Activated naive CD4-positive, alpha-beta T cell treated with anti-CD3 and anti-CD28 coated beads for 36 hours (primary cell): Measurements from ENCODE around the gene PCSK2. TPM values are rescaled to one million over a fixed set of nuclear protein-coding genes. Genes with fewer than 3 reads are reported as not detected.

Experiments used
- CTCF ChIA-PET: fragments of 350-600 bp; sonication (Branson Sonifier 250); formaldehyde crosslinking; loops from one replicate; lab custom pipeline; 2021; ENCODE audit warnings: antibody characterized with exemption; lab: Charles Lee
- DNase-seq: peaks from one replicate; pipeline ENCODE4 v3.0.0-alpha.2; 2020
- H3K27ac Mint-ChIP-seq: one replicate; pipeline ENCODE4 v1.8.0; 2021; ENCODE audit warnings: mild to moderate bottlenecking, mixed read lengths
- H3K27me3 Mint-ChIP-seq: one replicate; pipeline ENCODE4 v1.8.0; 2021; ENCODE audit warnings: low read depth, mixed read lengths
- H3K36me3 Mint-ChIP-seq: one replicate; pipeline ENCODE4 v1.8.0; 2021; ENCODE audit warnings: low read depth, mixed read lengths
- H3K4me1 Mint-ChIP-seq: one replicate; pipeline ENCODE4 v1.8.0; 2021; ENCODE audit warnings: low read depth, mixed read lengths
- H3K4me3 Mint-ChIP-seq: one replicate; pipeline ENCODE4 v1.8.0; 2021; ENCODE audit warnings: mild to moderate bottlenecking, moderate library complexity, mixed read lengths
- H3K9me3 Mint-ChIP-seq: one replicate; pipeline ENCODE4 v1.8.0; 2021; ENCODE audit warnings: mixed read lengths
- intact Hi-C: fragments of 100-400 bp; cut with micrococcal nuclease; formaldehyde crosslinking; loops from one replicate; pipeline ENCODE4 v1.15.1; 2023
- total RNA-seq, 2 experiments: library from RNA; stranded (reverse); gene quantifications; one replicate each; pipeline ENCODE4 v1.2.3, GENCODE V29; 2021

PCSK2 gene
- total RNA-seq, 2 experiments from 2014 or later = not detected

DNA sequence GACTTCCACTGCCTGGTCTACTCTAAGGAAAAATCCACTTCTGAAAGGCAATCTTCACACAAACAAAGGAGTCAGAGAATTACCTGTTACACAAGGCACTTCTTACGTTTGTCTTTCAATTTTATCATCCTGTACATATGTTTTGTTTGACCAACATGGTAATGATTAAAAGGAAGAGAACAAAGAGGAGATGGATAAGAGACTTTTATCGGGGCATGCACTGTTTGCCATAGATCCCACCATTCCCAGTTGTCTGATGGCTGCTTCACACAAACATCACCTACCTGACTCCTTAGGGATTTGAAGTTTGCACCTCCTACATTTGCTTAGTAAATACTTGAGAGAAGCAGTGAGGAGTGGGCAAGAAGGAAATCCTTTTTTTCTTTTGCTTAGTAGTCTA is 217.3 kb downstream of the PCSK2 start:
- H3K27me3 Mint-ChIP-seq = peaks cover 21% of the 10 kb centered on the region
- no peak for DNase-seq
- H3K4me1 Mint-ChIP-seq = no peaks in the 10 kb centered on the region
- no peaks in the 10 kb centered on the region for H3K36me3 Mint-ChIP-seq
- intact Hi-C loops = no loop called here
- no peak overlapping the region for H3K4me3 Mint-ChIP-seq
- H3K27ac Mint-ChIP-seq = no peak overlapping the region
- H3K9me3 Mint-ChIP-seq = no peaks in the 10 kb centered on the region
- CTCF ChIA-PET = no interaction called here

DNA sequence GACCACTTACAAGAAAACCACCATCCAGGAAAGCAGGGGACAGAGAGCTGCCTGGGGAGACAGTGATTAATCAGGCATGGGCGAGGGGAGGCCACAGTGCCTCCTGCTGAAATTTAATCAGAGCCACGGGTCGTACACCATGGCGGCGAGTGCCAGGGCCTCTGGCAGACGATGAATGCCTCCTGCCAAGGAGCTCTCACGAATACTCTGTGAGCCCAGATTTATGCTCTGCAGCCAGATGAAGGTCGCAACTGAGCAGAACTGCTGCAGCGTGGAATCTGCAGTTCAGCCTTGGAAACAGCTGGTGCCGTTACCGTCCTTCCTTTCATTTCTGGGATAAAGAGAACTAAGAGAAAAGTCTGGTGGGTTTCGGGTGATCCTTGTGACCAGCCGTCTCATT is 218.7 kb downstream of the PCSK2 start:
- no peak overlapping the region for H3K4me3 Mint-ChIP-seq
- DNase-seq = no peak
- no peaks in the 10 kb centered on the region for H3K36me3 Mint-ChIP-seq
- intact Hi-C loops = no loop called here
- H3K4me1 Mint-ChIP-seq = no peaks in the 10 kb centered on the region
- H3K27me3 Mint-ChIP-seq = peaks cover 21% of the 10 kb centered on the region
- H3K27ac Mint-ChIP-seq = no peak overlapping the region
- CTCF ChIA-PET = interaction anchor here (1.7 kb wide), 1 partner anchor 13 kb away, joined by 5 read pairs; no protein-coding TSS in a partner anchor
- H3K9me3 Mint-ChIP-seq = no peaks in the 10 kb centered on the region

DNA sequence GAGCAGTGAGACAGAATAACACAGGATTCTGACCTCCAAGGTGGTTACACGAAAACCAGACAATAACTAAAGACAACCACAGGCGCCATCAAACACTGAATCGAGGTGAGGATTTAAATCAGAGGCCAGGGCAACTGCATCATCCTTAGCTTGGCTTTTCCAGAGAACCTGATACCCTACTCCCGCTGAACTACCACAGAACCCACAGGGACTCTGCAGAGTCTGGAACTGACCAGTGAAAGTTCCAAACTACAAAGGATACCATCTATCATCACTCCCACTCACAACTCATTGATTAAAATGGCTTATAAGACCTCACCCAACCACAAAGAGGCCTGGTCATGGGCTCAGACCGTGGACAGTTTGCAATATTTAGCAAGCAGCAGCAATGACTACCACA is 219.3 kb downstream of the PCSK2 start:
- no peak for DNase-seq
- CTCF ChIA-PET = interaction anchor here (1.7 kb wide), 1 partner anchor 14 kb away, joined by 5 read pairs; no protein-coding TSS in a partner anchor
- Mint-ChIP-seq H3K9me3 (no peaks in the 10 kb centered on the region), H3K36me3 (no peaks in the 10 kb centered on the region), H3K27ac (no peak overlapping the region), H3K27me3 (peaks cover 21% of the 10 kb centered on the region), H3K4me1 (no peaks in the 10 kb centered on the region), H3K4me3 (no peak overlapping the region)
- intact Hi-C loops = no loop called here

- intact Hi-C loops = no loop called here
- no peaks in the 10 kb centered on the region for H3K4me1 Mint-ChIP-seq
Observed at GRCh38 chr20:17448071-17448470, 221.2 kb downstream of the PCSK2 start.

DNA sequence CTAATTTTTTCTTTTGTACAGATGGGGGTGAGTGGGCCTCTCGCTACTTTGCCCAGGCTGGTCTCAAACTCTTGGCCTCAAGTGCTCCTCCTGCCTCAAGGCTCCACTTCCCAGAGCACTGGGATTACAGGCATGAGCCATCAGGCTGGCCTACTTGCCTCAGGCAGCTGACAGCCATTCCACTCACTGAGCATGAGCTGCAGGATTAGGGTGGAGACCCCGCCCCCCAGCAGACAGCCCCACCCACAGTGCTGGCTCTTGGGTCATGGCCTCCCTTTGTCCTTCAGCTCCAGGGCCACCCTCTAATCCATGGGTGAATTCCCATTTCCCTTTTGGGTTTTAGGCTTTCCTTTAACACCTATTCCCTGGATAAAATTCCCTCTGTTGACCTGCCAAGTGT is 222.2 kb downstream of the PCSK2 start:
- CTCF ChIA-PET = interaction anchor here (0.5 kb wide), 1 partner anchor 647 kb away, joined by 3 read pairs; no protein-coding TSS in a partner anchor

More at GRCh38 chr20:17448071-17448470, 221.2 kb downstream of the PCSK2 start:
- Mint-ChIP-seq H3K9me3 (no peaks in the 10 kb centered on the region), H3K36me3 (no peaks in the 10 kb centered on the region), H3K27me3 (peaks cover 29% of the 10 kb centered on the region), H3K27ac (no peak overlapping the region), H3K4me3 (no peak overlapping the region)
- CTCF ChIA-PET = no interaction called here
- DNase-seq = no peak

GRCh38 chr20:17452441-17452840 is 225.6 kb downstream of the PCSK2 start:
- Mint-ChIP-seq H3K4me3 (no peak overlapping the region), H3K9me3 (no peaks in the 10 kb centered on the region), H3K36me3 (no peaks in the 10 kb centered on the region), H3K27ac (no peak overlapping the region), H3K4me1 (no peaks in the 10 kb centered on the region), H3K27me3 (peaks cover 30% of the 10 kb centered on the region)
- CTCF ChIA-PET = interaction anchor here (0.6 to 1.5 kb wide), 2 partner anchors 20 to 706 kb away, joined by 3 to 9 read pairs; no protein-coding TSS in a partner anchor
- intact Hi-C loops = no loop called here
- DNase-seq = no peak

More for the DNA sequence above, 222.2 kb downstream of the PCSK2 start:
- H3K27ac Mint-ChIP-seq = no peak overlapping the region
- peaks cover 25% of the 10 kb centered on the region for H3K27me3 Mint-ChIP-seq
- H3K36me3 Mint-ChIP-seq = no peaks in the 10 kb centered on the region
- no peaks in the 10 kb centered on the region for H3K4me1 Mint-ChIP-seq
- no peak for DNase-seq
- H3K4me3 Mint-ChIP-seq = no peak overlapping the region
- H3K9me3 Mint-ChIP-seq = no peaks in the 10 kb centered on the region
- intact Hi-C loops = no loop called here

GRCh38 chr20:17453592-17453991 is 226.8 kb downstream of the PCSK2 start:
- Mint-ChIP-seq H3K4me1 (no peaks in the 10 kb centered on the region), H3K36me3 (no peaks in the 10 kb centered on the region), H3K27ac (no peak overlapping the region), H3K4me3 (peak overlapping the region; percentile 63), H3K27me3 (peaks cover 30% of the 10 kb centered on the region), H3K9me3 (no peaks in the 10 kb centered on the region)
- DNase-seq = no peak
- intact Hi-C loops = no loop called here
- CTCF ChIA-PET = interaction anchor here (0.8 to 1.5 kb wide), 2 partner anchors 21 to 650 kb away, joined by 3 to 9 read pairs; no protein-coding TSS in a partner anchor

GRCh38 chr20:17456279-17456678 is 229.4 kb downstream of the PCSK2 start:
- CTCF ChIA-PET = no interaction called here
- H3K27me3 Mint-ChIP-seq = peaks cover 29% of the 10 kb centered on the region
- no peaks in the 10 kb centered on the region for H3K9me3 Mint-ChIP-seq
- DNase-seq = no peak
- peaks cover 4% of the 10 kb centered on the region for H3K4me1 Mint-ChIP-seq
- no peak overlapping the region for H3K4me3 Mint-ChIP-seq
- H3K27ac Mint-ChIP-seq = no peak overlapping the region
- intact Hi-C loops = no loop called here
- H3K36me3 Mint-ChIP-seq = no peaks in the 10 kb centered on the region

GRCh38 chr20:17457079-17457478 is 230.2 kb downstream of the PCSK2 start:
- no peaks in the 10 kb centered on the region for H3K9me3 Mint-ChIP-seq
- intact Hi-C loops = no loop called here
- H3K27ac Mint-ChIP-seq = no peak overlapping the region
- no peak for DNase-seq
- CTCF ChIA-PET = no interaction called here
- H3K27me3 Mint-ChIP-seq = peaks cover 23% of the 10 kb centered on the region
- peaks cover 4% of the 10 kb centered on the region for H3K4me1 Mint-ChIP-seq
- H3K36me3 Mint-ChIP-seq = no peaks in the 10 kb centered on the region
- H3K4me3 Mint-ChIP-seq = no peak overlapping the region

- Mint-ChIP-seq H3K4me1 (peaks cover 4% of the 10 kb centered on the region), H3K4me3 (no peak overlapping the region), H3K9me3 (no peaks in the 10 kb centered on the region), H3K27ac (no peak overlapping the region), H3K27me3 (peaks cover 17% of the 10 kb centered on the region), H3K36me3 (no peaks in the 10 kb centered on the region)
- CTCF ChIA-PET = no interaction called here
- no peak for DNase-seq
- intact Hi-C loops = no loop called here
Observed at GRCh38 chr20:17457588-17458190, 230.8 kb downstream of the PCSK2 start.

- Mint-ChIP-seq H3K27ac (no peak overlapping the region), H3K4me3 (no peak overlapping the region), H3K9me3 (no peaks in the 10 kb centered on the region), H3K36me3 (no peaks in the 10 kb centered on the region), H3K27me3 (peaks cover 7% of the 10 kb centered on the region), H3K4me1 (peaks cover 4% of the 10 kb centered on the region)
- no peak for DNase-seq
- CTCF ChIA-PET = interaction anchor here (0.8 kb wide), 1 partner anchor 44 kb away, joined by 3 read pairs; no protein-coding TSS in a partner anchor
- intact Hi-C loops = no loop called here
Observed at GRCh38 chr20:17460119-17460518, 233.3 kb downstream of the PCSK2 start.

GRCh38 chr20:17461941-17462340 is 235.1 kb downstream of the PCSK2 start:
- Mint-ChIP-seq H3K27me3 (no peaks in the 10 kb centered on the region), H3K4me3 (no peak overlapping the region)

GRCh38 chr20:17463711-17464110 is 236.9 kb downstream of the PCSK2 start:
- DNase-seq = no peak
- H3K27ac Mint-ChIP-seq = no peak overlapping the region
- H3K27me3 Mint-ChIP-seq = no peaks in the 10 kb centered on the region
- CTCF ChIA-PET = no interaction called here
- H3K9me3 Mint-ChIP-seq = no peaks in the 10 kb centered on the region
- peaks cover 4% of the 10 kb centered on the region for H3K4me1 Mint-ChIP-seq
- intact Hi-C loops = no loop called here
- no peaks in the 10 kb centered on the region for H3K36me3 Mint-ChIP-seq
- no peak overlapping the region for H3K4me3 Mint-ChIP-seq

More at GRCh38 chr20:17461941-17462340, 235.1 kb downstream of the PCSK2 start:
- CTCF ChIA-PET = no interaction called here
- DNase-seq = no peak
- intact Hi-C loops = no loop called here
- H3K27ac Mint-ChIP-seq = no peak overlapping the region
- H3K9me3 Mint-ChIP-seq = no peaks in the 10 kb centered on the region
- H3K36me3 Mint-ChIP-seq = no peaks in the 10 kb centered on the region
- H3K4me1 Mint-ChIP-seq = peaks cover 4% of the 10 kb centered on the region
